H1 (cell line): ENCODE measurements around the gene CDH8. TPM values are rescaled to one million over a fixed set of nuclear protein-coding genes. Genes with fewer than 3 reads are reported as not detected.

Experiments
- ATF2 ChIP-seq: IDR thresholded peaks from 2 replicates; pipeline ENCODE4 v1.6.1; 2012; ENCODE audit warnings: low read length, inconsistent platforms
- CREB1 ChIP-seq: IDR thresholded peaks from 2 replicates; pipeline ENCODE4 v1.6.1; 2012; ENCODE audit warnings: inconsistent platforms
- KDM4A ChIP-seq: IDR thresholded peaks from one replicate; pipeline ENCODE4 v1.7.1; 2012; ENCODE audit warnings: low read depth, mild to moderate bottlenecking, moderate library complexity, low read length, inconsistent platforms; ENCODE audit not compliant: severe bottlenecking
- POLR2A ChIP-seq, 2 experiments: IDR thresholded peaks; 1 replicate in 1 of 2; 2 replicates in 1 of 2; pipeline ENCODE4 v1.6.1; 2011; ENCODE audit warnings: low read depth in 2 of 2, low read length in 2 of 2, mild to moderate bottlenecking in 2 of 2; ENCODE audit errors: control extremely low read depth in 1 of 2
- SRF ChIP-seq: IDR thresholded peaks from 2 replicates; pipeline ENCODE4 v1.6.1; 2011; ENCODE audit warnings: mild to moderate bottlenecking, low read depth, low read length, moderate library complexity
- TAF7 ChIP-seq: optimal IDR thresholded peaks from 2 replicates; pipeline ENCODE3; 2011; ENCODE audit warnings: low read depth, mild to moderate bottlenecking, inconsistent platforms, low read length, moderate library complexity, borderline replicate concordance
- polyA plus RNA-seq, 7 experiments: library from polyadenylated mRNA; depleted of rRNA in 3 of 7; stranded (reverse) in 5 of 7; unstranded in 2 of 7; fragments of >200 nt in 5 of 7; fragments of 200-250 nt in 2 of 7; gene quantifications; 1 replicate in 5 of 7; 2 replicates in 1 of 7; 4 replicates in 1 of 7; pipeline versions ENCODE4 v1.2.1 to v1.2.3, GENCODE V29; 2011 to 2013; ENCODE audit warnings: missing spikeins in 2 of 7, mixed read lengths in 2 of 7
- total RNA-seq: library from RNA; stranded (reverse); fragmentation: NEBNext Ultra II Directional; extraction: Animal tissue kit (Norgen Biotek cat#: 25700); gene quantifications from 2 replicates; pipeline ENCODE4 v1.2.1, GENCODE V29; 2021
- TF ChIP-seq, protein P1 (sequence below): fragments of 300-600 bp; sonication (generic); IDR thresholded peaks from 2 replicates; pipeline ENCODE4 v1.7.1; 2012; ENCODE audit warnings: low read length, moderate library complexity, mild to moderate bottlenecking, inconsistent platforms; ENCODE audit not compliant: insufficient replicate concordance

Gene CDH8
- total and polyA plus RNA-seq, 2 of the 8 experiments (the other 6 are each of a cell fraction or from before 2014, with no cell fraction given): 7.7 to 8.4 TPM

GRCh38 chr16:61909074-61909473 is 127.2 kb downstream of the CDH8 start (continued):
- TF ChIP-seq, protein P1, sequence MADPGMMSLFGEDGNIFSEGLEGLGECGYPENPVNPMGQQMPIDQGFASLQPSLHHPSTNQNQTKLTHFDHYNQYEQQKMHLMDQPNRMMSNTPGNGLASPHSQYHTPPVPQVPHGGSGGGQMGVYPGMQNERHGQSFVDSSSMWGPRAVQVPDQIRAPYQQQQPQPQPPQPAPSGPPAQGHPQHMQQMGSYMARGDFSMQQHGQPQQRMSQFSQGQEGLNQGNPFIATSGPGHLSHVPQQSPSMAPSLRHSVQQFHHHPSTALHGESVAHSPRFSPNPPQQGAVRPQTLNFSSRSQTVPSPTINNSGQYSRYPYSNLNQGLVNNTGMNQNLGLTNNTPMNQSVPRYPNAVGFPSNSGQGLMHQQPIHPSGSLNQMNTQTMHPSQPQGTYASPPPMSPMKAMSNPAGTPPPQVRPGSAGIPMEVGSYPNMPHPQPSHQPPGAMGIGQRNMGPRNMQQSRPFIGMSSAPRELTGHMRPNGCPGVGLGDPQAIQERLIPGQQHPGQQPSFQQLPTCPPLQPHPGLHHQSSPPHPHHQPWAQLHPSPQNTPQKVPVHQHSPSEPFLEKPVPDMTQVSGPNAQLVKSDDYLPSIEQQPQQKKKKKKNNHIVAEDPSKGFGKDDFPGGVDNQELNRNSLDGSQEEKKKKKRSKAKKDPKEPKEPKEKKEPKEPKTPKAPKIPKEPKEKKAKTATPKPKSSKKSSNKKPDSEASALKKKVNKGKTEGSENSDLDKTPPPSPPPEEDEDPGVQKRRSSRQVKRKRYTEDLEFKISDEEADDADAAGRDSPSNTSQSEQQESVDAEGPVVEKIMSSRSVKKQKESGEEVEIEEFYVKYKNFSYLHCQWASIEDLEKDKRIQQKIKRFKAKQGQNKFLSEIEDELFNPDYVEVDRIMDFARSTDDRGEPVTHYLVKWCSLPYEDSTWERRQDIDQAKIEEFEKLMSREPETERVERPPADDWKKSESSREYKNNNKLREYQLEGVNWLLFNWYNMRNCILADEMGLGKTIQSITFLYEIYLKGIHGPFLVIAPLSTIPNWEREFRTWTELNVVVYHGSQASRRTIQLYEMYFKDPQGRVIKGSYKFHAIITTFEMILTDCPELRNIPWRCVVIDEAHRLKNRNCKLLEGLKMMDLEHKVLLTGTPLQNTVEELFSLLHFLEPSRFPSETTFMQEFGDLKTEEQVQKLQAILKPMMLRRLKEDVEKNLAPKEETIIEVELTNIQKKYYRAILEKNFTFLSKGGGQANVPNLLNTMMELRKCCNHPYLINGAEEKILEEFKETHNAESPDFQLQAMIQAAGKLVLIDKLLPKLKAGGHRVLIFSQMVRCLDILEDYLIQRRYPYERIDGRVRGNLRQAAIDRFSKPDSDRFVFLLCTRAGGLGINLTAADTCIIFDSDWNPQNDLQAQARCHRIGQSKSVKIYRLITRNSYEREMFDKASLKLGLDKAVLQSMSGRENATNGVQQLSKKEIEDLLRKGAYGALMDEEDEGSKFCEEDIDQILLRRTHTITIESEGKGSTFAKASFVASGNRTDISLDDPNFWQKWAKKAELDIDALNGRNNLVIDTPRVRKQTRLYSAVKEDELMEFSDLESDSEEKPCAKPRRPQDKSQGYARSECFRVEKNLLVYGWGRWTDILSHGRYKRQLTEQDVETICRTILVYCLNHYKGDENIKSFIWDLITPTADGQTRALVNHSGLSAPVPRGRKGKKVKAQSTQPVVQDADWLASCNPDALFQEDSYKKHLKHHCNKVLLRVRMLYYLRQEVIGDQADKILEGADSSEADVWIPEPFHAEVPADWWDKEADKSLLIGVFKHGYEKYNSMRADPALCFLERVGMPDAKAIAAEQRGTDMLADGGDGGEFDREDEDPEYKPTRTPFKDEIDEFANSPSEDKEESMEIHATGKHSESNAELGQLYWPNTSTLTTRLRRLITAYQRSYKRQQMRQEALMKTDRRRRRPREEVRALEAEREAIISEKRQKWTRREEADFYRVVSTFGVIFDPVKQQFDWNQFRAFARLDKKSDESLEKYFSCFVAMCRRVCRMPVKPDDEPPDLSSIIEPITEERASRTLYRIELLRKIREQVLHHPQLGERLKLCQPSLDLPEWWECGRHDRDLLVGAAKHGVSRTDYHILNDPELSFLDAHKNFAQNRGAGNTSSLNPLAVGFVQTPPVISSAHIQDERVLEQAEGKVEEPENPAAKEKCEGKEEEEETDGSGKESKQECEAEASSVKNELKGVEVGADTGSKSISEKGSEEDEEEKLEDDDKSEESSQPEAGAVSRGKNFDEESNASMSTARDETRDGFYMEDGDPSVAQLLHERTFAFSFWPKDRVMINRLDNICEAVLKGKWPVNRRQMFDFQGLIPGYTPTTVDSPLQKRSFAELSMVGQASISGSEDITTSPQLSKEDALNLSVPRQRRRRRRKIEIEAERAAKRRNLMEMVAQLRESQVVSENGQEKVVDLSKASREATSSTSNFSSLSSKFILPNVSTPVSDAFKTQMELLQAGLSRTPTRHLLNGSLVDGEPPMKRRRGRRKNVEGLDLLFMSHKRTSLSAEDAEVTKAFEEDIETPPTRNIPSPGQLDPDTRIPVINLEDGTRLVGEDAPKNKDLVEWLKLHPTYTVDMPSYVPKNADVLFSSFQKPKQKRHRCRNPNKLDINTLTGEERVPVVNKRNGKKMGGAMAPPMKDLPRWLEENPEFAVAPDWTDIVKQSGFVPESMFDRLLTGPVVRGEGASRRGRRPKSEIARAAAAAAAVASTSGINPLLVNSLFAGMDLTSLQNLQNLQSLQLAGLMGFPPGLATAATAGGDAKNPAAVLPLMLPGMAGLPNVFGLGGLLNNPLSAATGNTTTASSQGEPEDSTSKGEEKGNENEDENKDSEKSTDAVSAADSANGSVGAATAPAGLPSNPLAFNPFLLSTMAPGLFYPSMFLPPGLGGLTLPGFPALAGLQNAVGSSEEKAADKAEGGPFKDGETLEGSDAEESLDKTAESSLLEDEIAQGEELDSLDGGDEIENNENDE: no peak
- TF ChIP-seq KDM4A (no peak), TAF7 (no peak), SRF (no peak), ATF2 (no peak), POLR2A (IDR thresholded peaks at IDR 0.05; ENCODE audit: control extremely low read depth in 1 of 2, low read depth in 2 of 2, low read length in 2 of 2) (no peak), CREB1 (no peak)
